Neural progenitor cell (in vitro differentiated cells): Measurements from ENCODE around the gene HOXA2. TPM values are rescaled to one million over a fixed set of nuclear protein-coding genes. Genes with fewer than 3 reads are reported as not detected.
A peak's percentile ranks its signal among the peaks of the same experiment; 100 is the strongest.

Experiments
- DNase-seq: peaks from one replicate; pipeline ENCODE4 v3.0.0-alpha.2; 2016; ENCODE audit warnings: low spot score
- H2AFZ ChIP-seq: fragments of 200-600 bp; sonication (generic); replicated peaks from 2 replicates; pipeline ENCODE4 v1.6.1; 2016; ENCODE audit warnings: antibody characterized with exemption
- H3F3A ChIP-seq: fragments of 200-600 bp; sonication (generic); 2 replicates; pipeline ENCODE4 v1.6.1; 2016; ENCODE audit warnings: antibody characterized with exemption, low read depth
- H3K27ac ChIP-seq: fragments of 200-600 bp; sonication (generic); 2 replicates; pipeline ENCODE4 v1.5.1; 2016; ENCODE audit warnings: mild to moderate bottlenecking
- H3K27me3 ChIP-seq: fragments of 200-600 bp; sonication (generic); 2 replicates; pipeline ENCODE4 v1.6.1; 2016; ENCODE audit warnings: mild to moderate bottlenecking, moderate library complexity
- H3K36me3 ChIP-seq: fragments of 200-600 bp; sonication (generic); 2 replicates; pipeline ENCODE4 v1.5.1; 2016
- H3K4me1 ChIP-seq: fragments of 200-600 bp; sonication (generic); 2 replicates; pipeline ENCODE4 v1.6.1; 2016; ENCODE audit warnings: mixed run types
- H3K4me2 ChIP-seq: fragments of 200-600 bp; sonication (generic); 2 replicates; pipeline ENCODE4 v1.6.1; 2016
- H3K4me3 ChIP-seq: fragments of 200-600 bp; sonication (generic); 2 replicates; pipeline ENCODE4 v1.5.1; 2016
- H3K79me2 ChIP-seq: fragments of 200-600 bp; sonication (generic); 2 replicates; pipeline ENCODE4 v1.6.1; 2016; ENCODE audit warnings: low read depth
- H3K9ac ChIP-seq: fragments of 200-600 bp; sonication (generic); 2 replicates; pipeline ENCODE4 v1.6.1; 2016
- H3K9me3 ChIP-seq: fragments of 200-600 bp; sonication (generic); 2 replicates; pipeline ENCODE4 v1.5.1; 2016; ENCODE audit warnings: low read depth
- H4K20me1 ChIP-seq: fragments of 200-600 bp; sonication (generic); 2 replicates; pipeline ENCODE4 v1.6.1; 2016; ENCODE audit warnings: low read depth
- H3K27ac Mint-ChIP-seq: 3 replicates; pipeline ENCODE4 v1.8.0; 2021; ENCODE audit warnings: mixed read lengths
- H3K27me3 Mint-ChIP-seq: 2 replicates; pipeline ENCODE4 v1.8.0; 2022; ENCODE audit warnings: low read depth, mild to moderate bottlenecking, inconsistent platforms, moderate library complexity, mixed read lengths; ENCODE audit not compliant: insufficient read depth
- H3K36me3 Mint-ChIP-seq: 3 replicates; pipeline ENCODE4 v1.8.0; 2021; ENCODE audit warnings: mixed read lengths
- H3K4me1 Mint-ChIP-seq: 3 replicates; pipeline ENCODE4 v1.8.0; 2021; ENCODE audit warnings: mixed read lengths
- H3K4me3 Mint-ChIP-seq: 3 replicates; pipeline ENCODE4 v1.8.0; 2021; ENCODE audit warnings: mild to moderate bottlenecking, moderate library complexity, mixed read lengths
- H3K9me3 Mint-ChIP-seq: 3 replicates; pipeline ENCODE4 v1.8.0; 2020; ENCODE audit warnings: mixed read lengths
- CTCF ChIP-seq: fragments of 200-600 bp; sonication (generic); IDR thresholded peaks from 2 replicates; pipeline ENCODE4 v1.5.1; 2017; ENCODE audit warnings: antibody characterized with exemption, mild to moderate bottlenecking
- EZH2 ChIP-seq: fragments of 200-600 bp; sonication (generic); IDR thresholded peaks from 2 replicates; pipeline ENCODE4 v1.6.1; 2017; ENCODE audit warnings: antibody characterized with exemption, mild to moderate bottlenecking, moderate library complexity
- EZH2phosphoT487 ChIP-seq: fragments of 200-600 bp; sonication (generic); IDR thresholded peaks from 2 replicates; pipeline ENCODE4 v1.6.1; 2017; ENCODE audit warnings: antibody characterized with exemption
- total RNA-seq: library from RNA; depleted of rRNA; stranded (reverse); fragments of >200 nt; gene quantifications from 2 replicates; pipeline ENCODE4 v1.2.3, GENCODE V29; 2015; ENCODE audit warnings: low replicate concordance

Gene HOXA2
- not detected in 2 replicates for total RNA-seq

- Histone ChIP-seq H3K79me2 (no peaks in the 10 kb centered on the region), H3K9ac (no peak within 1 kb of the TSS), H3K9me3 (no peaks in the 10 kb centered on the region), H3K27me3 (peaks cover 100% of the 10 kb centered on the region), H3K27ac (no peak within 1 kb of the TSS), H2AFZ (no peak within 1 kb of the TSS), H3K4me1 (peaks cover 4% of the 10 kb centered on the region), H3F3A (peaks cover 33% of the 10 kb centered on the region), H4K20me1 (peaks cover 100% of the 10 kb centered on the region), H3K4me2 (peak within 1 kb of the TSS; percentile 11), H3K36me3 (no peaks in the 10 kb centered on the region), H3K4me3 (no peak within 1 kb of the TSS)
- no peaks in the 10 kb centered on the region for H3K36me3 Mint-ChIP-seq
- H3K27ac Mint-ChIP-seq: no peak within 1 kb of the TSS
- H3K4me3 Mint-ChIP-seq: peak within 1 kb of the TSS; percentile 67
- no peaks in the 10 kb centered on the region for H3K4me1 Mint-ChIP-seq
- TF ChIP-seq EZH2 (no peak), EZH2phosphoT487 (peak; percentile 87), CTCF (no peak)
- peak; percentile 49 for DNase-seq
- H3K27me3 Mint-ChIP-seq: peaks cover 99% of the 10 kb centered on the region
- peaks cover 4% of the 10 kb centered on the region for H3K9me3 Mint-ChIP-seq
These were observed at the start of gene HOXA2 for GRCh38 chr7:27102581-27103442. Gene HOXA2, minus strand, starts transcription at chr7:27102683. Its CDS starts 183 bp downstream, at chr7:27102500.

GRCh38 chr7:27151341-27151930, 49.0 kb upstream of the HOXA2 start:
- H3K9me3 Mint-ChIP-seq: peaks cover 20% of the 10 kb centered on the region
- peaks cover 94% of the 10 kb centered on the region for H3K27me3 Mint-ChIP-seq
- no peaks in the 10 kb centered on the region for H3K4me1 ChIP-seq
- peaks cover 100% of the 10 kb centered on the region for H3K27me3 ChIP-seq
- H3K9me3 ChIP-seq: no peaks in the 10 kb centered on the region
- TF ChIP-seq CTCF (no peak), EZH2phosphoT487 (peak; percentile 2), EZH2 (peak; percentile 81)
- H3K36me3 ChIP-seq: no peaks in the 10 kb centered on the region
- no peak for DNase-seq
- H3K79me2 ChIP-seq: no peaks in the 10 kb centered on the region
- no peak overlapping the region for H3K27ac ChIP-seq
- H3K9ac ChIP-seq: no peak overlapping the region
- H4K20me1 ChIP-seq: peaks cover 72% of the 10 kb centered on the region
- H3K4me2 ChIP-seq: peak overlapping the region; percentile 66
- H2AFZ ChIP-seq: no peak overlapping the region
- peaks cover 2% of the 10 kb centered on the region for H3K36me3 Mint-ChIP-seq
- H3F3A ChIP-seq: no peaks in the 10 kb centered on the region
- peak overlapping the region; percentile 78 for H3K4me3 Mint-ChIP-seq
- H3K4me3 ChIP-seq: peak overlapping the region; percentile 32
- H3K4me1 Mint-ChIP-seq: peaks cover 10% of the 10 kb centered on the region
- H3K27ac Mint-ChIP-seq: no peak overlapping the region

- DNase-seq: peak; percentile 91
- H3K27ac Mint-ChIP-seq: no peak overlapping the region
- Histone ChIP-seq H3K36me3 (no peaks in the 10 kb centered on the region), H3K27ac (no peak overlapping the region), H3K79me2 (no peaks in the 10 kb centered on the region), H2AFZ (no peak overlapping the region), H3F3A (no peaks in the 10 kb centered on the region), H3K4me2 (peak overlapping the region; percentile 66), H3K4me3 (peak overlapping the region; percentile 32), H4K20me1 (peaks cover 72% of the 10 kb centered on the region), H3K27me3 (peaks cover 100% of the 10 kb centered on the region), H3K9me3 (no peaks in the 10 kb centered on the region), H3K4me1 (no peaks in the 10 kb centered on the region), H3K9ac (no peak overlapping the region)
- H3K27me3 Mint-ChIP-seq: peaks cover 95% of the 10 kb centered on the region
- peaks cover 24% of the 10 kb centered on the region for H3K9me3 Mint-ChIP-seq
- H3K36me3 Mint-ChIP-seq: peaks cover 2% of the 10 kb centered on the region
- H3K4me1 Mint-ChIP-seq: peaks cover 8% of the 10 kb centered on the region
- TF ChIP-seq EZH2 (peak; percentile 99), CTCF (peak; percentile 82), EZH2phosphoT487 (peak; percentile 75)
- peak overlapping the region; percentile 78 for H3K4me3 Mint-ChIP-seq
These were observed 48.3 kb upstream of the HOXA2 start for GRCh38 chr7:27150568-27151340.
